AG10803 (cell line): Measurements from ENCODE around the gene CTNND2.

Source experiments
- DNase-seq: peaks from one replicate; pipeline ENCODE4 v3.0.0; 2010; ENCODE audit warnings: low read depth
- H3K4me3 ChIP-seq: 2 replicates; pipeline ENCODE4 v1.5.1; 2011; ENCODE audit warnings: mild to moderate bottlenecking, low read length, control low read depth
- TF ChIP-seq, protein P1 (sequence below): conservative IDR thresholded peaks from 2 replicates; pipeline ENCODE4 v1.5.1; 2011; ENCODE audit warnings: mild to moderate bottlenecking, low read length, control low read depth, inconsistent platforms

Gene CTNND2

DNA sequence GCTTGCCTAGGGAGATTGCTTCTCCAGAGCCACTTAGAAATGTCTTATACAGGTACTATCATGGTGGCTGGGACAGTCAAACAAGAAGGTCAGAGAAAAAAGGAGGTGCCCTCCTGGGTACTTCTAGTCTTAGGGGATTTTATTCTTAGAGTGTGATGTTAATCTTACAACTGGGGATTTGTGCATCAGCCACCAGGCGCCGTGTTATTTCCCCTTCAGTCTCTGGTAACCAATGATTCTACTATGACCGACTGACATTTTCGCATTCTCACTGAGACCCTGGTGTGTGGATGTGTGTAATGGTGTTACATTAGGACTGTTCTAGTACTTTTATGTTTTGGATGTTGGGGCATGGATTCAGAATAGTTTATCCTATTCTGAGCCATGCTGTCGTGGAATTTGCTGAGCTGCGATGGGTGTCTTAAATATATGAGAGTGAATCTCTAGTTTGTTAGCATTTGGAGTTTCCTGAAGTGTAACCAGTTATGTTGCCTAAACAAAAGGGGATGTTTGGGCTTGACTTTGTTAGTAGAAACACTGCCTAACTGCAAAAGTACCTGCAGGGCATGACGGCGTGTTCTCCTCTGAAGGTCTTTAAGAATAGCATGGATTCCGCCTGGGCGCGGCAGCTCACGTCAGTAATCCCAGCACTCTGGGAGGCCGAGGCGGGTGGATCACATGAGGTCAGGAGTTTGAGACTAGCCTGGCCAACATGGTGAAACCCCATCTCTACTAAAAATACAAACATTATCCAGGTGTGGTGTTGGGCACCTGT lies 968.0 kb downstream of the CTNND2 start:
- TF ChIP-seq, protein P1, sequence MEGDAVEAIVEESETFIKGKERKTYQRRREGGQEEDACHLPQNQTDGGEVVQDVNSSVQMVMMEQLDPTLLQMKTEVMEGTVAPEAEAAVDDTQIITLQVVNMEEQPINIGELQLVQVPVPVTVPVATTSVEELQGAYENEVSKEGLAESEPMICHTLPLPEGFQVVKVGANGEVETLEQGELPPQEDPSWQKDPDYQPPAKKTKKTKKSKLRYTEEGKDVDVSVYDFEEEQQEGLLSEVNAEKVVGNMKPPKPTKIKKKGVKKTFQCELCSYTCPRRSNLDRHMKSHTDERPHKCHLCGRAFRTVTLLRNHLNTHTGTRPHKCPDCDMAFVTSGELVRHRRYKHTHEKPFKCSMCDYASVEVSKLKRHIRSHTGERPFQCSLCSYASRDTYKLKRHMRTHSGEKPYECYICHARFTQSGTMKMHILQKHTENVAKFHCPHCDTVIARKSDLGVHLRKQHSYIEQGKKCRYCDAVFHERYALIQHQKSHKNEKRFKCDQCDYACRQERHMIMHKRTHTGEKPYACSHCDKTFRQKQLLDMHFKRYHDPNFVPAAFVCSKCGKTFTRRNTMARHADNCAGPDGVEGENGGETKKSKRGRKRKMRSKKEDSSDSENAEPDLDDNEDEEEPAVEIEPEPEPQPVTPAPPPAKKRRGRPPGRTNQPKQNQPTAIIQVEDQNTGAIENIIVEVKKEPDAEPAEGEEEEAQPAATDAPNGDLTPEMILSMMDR: no peak
- no peak overlapping the region for H3K4me3 ChIP-seq
- DNase-seq: no peak

DNA sequence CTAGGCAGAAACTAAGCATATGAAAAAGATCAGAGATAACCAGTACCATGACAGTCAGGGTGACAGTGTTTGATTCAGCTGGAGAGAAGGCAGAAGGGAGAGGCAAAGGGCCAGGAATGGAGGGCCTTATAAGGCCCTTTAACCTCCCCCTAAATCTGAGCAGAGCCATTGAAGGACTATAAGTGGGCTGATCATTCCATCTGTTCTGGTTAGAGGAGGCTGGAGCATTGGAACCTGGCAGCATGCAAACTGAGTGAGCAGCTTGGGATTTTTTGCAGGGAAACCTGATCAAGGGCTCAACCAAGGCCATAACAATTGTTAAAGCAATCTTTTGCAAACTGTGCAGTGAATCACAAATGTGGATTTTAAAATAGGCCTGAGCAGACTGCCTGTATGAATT lies 968.7 kb downstream of the CTNND2 start:
- DNase-seq: no peak
- TF ChIP-seq, protein P1: no peak
- H3K4me3 ChIP-seq: no peak overlapping the region

DNA sequence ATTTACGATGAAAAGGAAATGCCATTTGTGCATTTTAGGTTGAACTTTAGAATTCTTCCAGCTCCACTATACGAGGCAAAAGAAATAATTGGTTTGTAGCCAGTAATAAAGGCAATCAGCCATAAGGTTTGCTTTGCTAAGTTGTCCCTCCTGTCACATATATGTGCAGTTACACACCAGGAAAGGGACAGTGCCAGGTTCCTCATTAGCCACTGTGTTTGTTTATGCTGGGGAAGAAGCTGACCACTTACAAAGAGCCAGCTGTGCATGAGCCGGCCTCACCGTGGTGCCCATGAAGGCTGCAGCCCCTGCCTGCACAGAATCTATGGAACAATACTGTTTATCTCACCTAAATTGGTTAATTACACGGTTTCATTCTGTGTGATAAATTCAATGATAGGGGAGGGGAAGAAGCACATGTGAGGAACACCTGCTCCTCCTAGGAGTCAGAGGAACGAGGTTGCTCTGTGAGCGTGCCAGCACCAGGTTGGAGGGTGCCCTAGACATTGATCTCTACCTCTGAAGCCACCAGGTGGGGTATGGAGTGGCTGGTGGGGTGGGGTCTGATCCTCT lies 969.4 kb downstream of the CTNND2 start:
- TF ChIP-seq, protein P1: no peak
- H3K4me3 ChIP-seq: no peak overlapping the region
- no peak for DNase-seq

DNA sequence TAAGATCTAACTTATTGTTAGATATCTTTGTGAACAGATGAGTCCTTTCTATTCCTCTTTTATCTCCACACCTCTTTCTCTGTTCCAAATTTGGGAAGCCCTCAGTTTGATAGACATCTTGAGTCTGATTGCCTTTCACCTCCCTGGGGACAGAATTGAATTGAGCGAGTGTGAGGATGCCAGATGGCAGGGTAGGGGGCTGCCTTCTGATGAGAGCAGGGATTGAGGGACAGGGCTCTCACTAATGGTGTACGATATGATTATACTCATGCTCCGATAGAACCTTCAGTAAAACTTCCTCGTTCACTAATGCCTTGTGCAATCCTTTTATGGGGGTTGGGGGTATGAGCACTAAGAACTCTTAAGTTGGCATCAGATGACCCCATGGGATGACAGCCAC lies 971.1 kb downstream of the CTNND2 start:
- DNase-seq: no peak
- TF ChIP-seq, protein P1: no peak
- H3K4me3 ChIP-seq: no peak overlapping the region

- TF ChIP-seq, protein P1: no peak
- no peak overlapping the region for H3K4me3 ChIP-seq
- DNase-seq: no peak
Observed at GRCh38 chr5:10932426-10932825, 971.8 kb downstream of the CTNND2 start.

GRCh38 chr5:10927608-10928007 lies 976.6 kb downstream of the CTNND2 start:
- no peak overlapping the region for H3K4me3 ChIP-seq
- TF ChIP-seq, protein P1: no peak
- DNase-seq: no peak

DNA sequence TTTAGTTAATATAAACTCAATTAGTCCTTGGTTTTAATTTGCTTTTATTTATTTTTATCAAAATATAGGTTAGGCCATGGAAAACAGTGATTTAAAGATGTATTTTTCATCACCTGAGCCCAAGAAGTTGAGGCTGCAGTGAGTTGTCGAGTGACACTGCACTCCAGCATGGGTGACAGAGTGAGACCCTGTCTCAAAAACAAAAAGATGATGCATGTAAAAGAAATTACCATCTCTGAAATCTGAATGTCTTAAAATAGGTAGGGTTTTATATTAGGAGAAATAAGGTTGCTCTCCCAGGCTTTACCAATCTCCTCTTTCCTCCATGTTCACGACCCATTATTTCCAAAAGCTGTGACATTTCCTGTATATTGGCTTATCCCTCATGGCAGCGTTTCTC lies 980.9 kb downstream of the CTNND2 start:
- TF ChIP-seq, protein P1: no peak
- no peak for DNase-seq
- no peak overlapping the region for H3K4me3 ChIP-seq
